GM12872 (cell line): ENCODE measurements around the gene CDC42.

Source experiments
- TF ChIP-seq, protein P1 (sequence below): IDR thresholded peaks from 3 replicates; pipeline ENCODE4 v1.5.1; 2011; ENCODE audit warnings: low read depth, mild to moderate bottlenecking, low read length, moderate library complexity; ENCODE audit not compliant: insufficient read depth

The CDC42 gene

DNA sequence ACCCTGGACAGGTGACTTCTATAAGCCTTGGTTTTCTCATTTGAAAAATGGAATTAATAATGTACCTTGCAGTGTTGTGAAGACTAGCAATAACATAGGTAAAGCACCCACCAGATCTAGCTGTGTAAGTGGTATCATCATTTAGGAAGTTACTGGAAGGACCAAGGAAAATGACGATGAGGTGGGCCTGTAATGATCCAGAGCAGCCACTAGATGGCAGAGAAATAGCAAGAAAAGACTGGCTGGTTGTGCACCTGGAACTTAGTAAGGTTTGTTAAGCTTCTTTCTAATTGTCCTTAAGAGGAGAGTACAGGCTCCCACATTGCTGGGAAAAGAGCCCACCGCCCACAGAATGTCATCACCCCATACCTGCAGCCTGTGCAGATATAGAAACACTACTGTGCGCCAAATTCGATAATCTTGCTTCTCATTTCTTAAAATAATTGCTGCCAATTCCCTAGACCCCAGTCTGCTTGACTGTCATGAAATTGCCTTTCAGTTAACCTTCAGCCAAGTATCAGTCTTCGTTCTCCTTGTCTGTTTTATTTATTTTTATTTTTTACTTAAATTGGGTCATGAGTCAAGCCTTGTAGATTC is 53.2 kb downstream of the CDC42 start:
- TF ChIP-seq, protein P1, sequence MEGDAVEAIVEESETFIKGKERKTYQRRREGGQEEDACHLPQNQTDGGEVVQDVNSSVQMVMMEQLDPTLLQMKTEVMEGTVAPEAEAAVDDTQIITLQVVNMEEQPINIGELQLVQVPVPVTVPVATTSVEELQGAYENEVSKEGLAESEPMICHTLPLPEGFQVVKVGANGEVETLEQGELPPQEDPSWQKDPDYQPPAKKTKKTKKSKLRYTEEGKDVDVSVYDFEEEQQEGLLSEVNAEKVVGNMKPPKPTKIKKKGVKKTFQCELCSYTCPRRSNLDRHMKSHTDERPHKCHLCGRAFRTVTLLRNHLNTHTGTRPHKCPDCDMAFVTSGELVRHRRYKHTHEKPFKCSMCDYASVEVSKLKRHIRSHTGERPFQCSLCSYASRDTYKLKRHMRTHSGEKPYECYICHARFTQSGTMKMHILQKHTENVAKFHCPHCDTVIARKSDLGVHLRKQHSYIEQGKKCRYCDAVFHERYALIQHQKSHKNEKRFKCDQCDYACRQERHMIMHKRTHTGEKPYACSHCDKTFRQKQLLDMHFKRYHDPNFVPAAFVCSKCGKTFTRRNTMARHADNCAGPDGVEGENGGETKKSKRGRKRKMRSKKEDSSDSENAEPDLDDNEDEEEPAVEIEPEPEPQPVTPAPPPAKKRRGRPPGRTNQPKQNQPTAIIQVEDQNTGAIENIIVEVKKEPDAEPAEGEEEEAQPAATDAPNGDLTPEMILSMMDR = peak; percentile 89

DNA sequence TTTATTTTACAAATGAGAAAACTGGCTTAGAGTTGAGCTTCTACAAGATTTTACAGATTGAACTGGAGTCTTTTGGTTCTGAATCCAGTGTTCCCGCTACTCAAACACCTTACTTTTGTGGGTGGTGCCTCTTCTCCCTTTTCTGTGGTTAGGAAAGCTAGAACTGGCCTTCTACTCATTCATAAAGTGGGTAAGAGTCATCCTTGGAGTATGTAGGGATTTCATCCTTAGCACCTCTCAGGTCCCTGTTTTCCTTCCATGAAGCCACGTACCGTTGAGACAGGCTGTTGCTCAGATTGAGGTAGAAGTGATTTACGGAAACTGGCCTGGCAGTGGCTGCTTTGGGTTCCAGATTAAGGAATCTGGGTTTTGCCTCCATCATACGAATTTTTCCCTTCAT is 54.6 kb downstream of the CDC42 start:
- TF ChIP-seq, protein P1 = no peak

DNA sequence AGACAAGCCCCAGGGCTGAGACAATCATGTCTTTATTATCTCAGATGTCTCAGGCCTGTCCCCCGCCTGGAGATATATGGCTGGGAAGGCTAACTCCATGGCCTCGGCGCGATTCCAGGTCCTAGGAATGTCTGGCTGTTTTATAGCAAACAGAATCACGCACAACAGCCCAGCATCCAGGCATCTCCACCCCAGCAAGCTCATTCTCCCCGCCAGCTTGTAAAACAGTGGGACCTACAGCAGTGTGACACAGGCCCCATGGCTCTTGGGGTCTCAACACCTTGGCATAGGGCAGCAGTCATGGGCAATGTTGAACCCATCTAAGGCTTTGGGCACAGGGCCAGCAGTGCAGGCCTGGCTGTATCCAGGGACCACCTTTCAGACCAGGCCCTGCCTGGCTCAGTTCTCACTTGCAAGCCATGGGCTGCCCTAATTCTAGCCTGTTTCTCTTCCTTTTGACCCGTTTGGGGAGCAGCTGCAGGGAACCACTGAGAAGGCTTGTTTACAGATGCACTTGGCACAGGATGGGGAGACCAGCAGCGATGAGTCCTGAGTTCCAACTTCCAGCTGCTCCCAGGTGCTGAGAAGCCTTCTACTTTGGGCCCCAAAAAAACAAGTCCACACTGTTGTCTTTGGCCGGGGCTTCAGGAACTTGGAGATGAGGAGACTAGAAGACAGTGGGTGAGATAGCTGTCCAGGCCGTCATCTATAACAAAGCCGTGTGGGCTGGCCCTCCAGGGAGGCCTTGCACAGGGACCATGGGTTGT is 56.0 kb downstream of the CDC42 start:
- TF ChIP-seq, protein P1 = no peak

DNA sequence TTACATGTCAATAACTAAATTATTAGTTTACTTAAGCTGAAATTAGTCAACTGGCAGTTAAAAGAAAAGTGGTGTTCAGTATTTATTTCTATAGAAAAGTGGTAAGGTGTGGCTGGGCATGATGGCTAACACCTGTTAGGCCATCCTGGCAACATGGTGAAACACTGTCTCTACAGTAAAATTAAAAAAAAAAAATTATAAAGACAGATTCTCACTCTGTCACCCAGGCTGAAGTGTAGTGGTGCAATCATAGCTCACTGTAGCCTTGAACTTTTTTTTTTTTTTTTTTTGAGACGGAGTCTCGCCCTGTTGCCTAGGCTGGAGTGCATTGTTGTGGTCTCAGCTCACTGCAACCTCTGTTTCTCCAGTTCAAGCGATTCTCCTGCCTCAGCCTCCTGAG is 57.5 kb downstream of the CDC42 start:
- TF ChIP-seq, protein P1 = no peak

DNA sequence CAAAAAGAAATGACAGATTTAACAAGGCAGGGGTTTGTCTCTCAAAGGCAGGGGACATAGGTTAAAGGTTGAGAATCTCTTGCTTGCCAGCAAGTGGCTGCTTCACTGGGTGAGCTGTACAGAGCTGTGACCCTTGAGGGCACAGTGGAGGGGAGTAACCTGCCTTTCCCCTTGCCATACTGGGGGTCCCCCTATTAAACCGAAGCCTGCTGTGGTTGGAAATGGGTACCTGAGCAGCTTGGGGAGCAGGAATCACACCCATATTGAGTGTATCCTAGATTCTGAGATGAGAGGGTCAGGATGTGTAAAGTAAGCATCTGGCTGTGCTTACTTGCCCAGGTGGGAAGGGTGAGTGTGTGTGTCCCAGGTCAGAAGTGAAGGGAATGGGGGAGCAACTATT is 58.6 kb downstream of the CDC42 start:
- TF ChIP-seq, protein P1 = no peak

DNA sequence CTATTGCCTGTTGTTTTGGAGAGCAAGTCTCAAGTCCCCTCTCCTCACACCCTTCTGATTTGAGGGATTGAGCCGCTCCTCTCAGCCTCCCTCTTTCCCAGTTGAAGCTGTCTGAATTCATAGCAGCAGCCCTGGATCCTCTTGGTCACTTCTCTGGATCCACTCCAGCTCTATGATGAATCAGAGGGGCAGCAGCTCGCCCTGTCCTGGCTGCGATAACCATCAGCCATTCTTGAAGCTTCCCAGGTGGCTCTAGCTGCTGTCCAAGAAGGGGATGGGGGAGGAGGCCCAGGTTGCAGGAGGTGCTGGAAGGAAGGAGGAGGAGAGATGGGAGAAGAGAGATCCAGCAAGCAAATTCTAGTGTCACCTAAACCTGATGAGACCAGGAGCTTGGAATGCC is 59.1 kb downstream of the CDC42 start:
- TF ChIP-seq, protein P1 = no peak

DNA sequence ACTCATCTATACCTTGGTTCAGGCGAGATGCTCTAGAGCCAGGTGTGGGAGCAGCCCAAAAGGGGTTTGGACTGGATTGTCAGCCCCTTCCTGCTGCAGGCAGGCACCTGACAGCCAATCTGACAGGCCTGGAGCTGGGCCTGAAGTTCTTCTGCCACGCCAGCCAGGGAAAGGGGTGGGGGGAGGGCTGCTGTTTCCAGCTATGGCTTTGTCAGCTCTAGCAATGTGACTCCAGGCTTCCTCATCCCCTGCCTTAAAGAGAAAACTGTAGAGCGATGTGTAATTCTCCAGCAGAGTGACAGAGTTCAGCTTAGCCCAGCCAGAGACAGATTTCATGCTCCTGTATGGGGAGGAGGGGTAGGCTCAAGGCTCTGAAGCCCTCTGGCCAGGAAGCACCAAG is 60.0 kb downstream of the CDC42 start:
- TF ChIP-seq, protein P1 = no peak
